T-helper 1 cell treated with Interleukin-12 subunit alpha and Interleukin-12 subunit beta and Interleukin-4 antibody, amounts not matched to agents 30 ng/mL and 1 ng/mL, for 36 hours (primary cell): ENCODE results near the gene LHX5. TPM values are rescaled to one million over a fixed set of nuclear protein-coding genes. Genes with fewer than 3 reads are reported as not detected.

Experiments
- intact Hi-C: fragments of 100-400 bp; cut with micrococcal nuclease; formaldehyde crosslinking; loops from one replicate; pipeline ENCODE4 v1.15.1; 2024
- total RNA-seq: library from RNA; stranded (reverse); gene quantifications from 2 replicates; pipeline ENCODE4 v1.2.3, GENCODE V29; 2022

Gene LHX5
- total RNA-seq, 1 donor from 2014 or later = not detected

- intact Hi-C loops = loop anchor here (1.0 kb wide), 1 partner anchor 64 kb away; the partner anchor contains the start of gene PLBD2
These were observed 49.4 kb downstream of the LHX5 start, which contains the start of gene SDSL for GRCh38 chr12:113422030-113422885. SDSL (plus strand) TSS chr12:113422380; CDS start chr12:113427983, 5,603 bp downstream.

- intact Hi-C loops = no loop called here
These were observed 50.6 kb downstream of the LHX5 start for GRCh38 chr12:113420996-113421595.

GRCh38 chr12:113418213-113418879 lies 53.3 kb downstream of the LHX5 start:
- intact Hi-C loops = no loop called here

GRCh38 chr12:113416091-113416754 lies 55.4 kb downstream of the LHX5 start:
- intact Hi-C loops = no loop called here

GRCh38 chr12:113414519-113415038 lies 57.1 kb downstream of the LHX5 start:
- intact Hi-C loops = no loop called here

GRCh38 chr12:113413488-113413939 lies 58.2 kb downstream of the LHX5 start:
- intact Hi-C loops = no loop called here

Other genes starting within 250 kb of the LHX5 start
- 38.4 and 41.9 TPM in 2 replicates for gene SLC8B1, start 136.8 kb downstream of the LHX5 start, total RNA-seq
- gene PLBD2, start 113.3 kb downstream of the LHX5 start, total RNA-seq = 16.8 and 17.9 TPM in 2 replicates
- gene SDS, start 68.0 kb downstream of the LHX5 start, total RNA-seq = not detected in 2 replicates
- gene SDSL, start 49.5 kb downstream of the LHX5 start, total RNA-seq = 1.3 and 2.4 TPM in 2 replicates